Fibroblast of peridontal ligament (primary cell): Measurements from ENCODE around the gene COPZ2.
"Not testable (repeated sequence)": the region's sequence is repeated elsewhere in the genome, so short reads cannot be mapped to it uniquely, and the experiment has no call there.

Source experiments
- DNase-seq: peaks from one replicate; pipeline ENCODE4 v3.0.0-alpha.2; 2010; ENCODE audit errors: extremely low read depth

Gene COPZ2, protein sequence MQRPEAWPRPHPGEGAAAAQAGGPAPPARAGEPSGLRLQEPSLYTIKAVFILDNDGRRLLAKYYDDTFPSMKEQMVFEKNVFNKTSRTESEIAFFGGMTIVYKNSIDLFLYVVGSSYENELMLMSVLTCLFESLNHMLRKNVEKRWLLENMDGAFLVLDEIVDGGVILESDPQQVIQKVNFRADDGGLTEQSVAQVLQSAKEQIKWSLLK

DNA sequence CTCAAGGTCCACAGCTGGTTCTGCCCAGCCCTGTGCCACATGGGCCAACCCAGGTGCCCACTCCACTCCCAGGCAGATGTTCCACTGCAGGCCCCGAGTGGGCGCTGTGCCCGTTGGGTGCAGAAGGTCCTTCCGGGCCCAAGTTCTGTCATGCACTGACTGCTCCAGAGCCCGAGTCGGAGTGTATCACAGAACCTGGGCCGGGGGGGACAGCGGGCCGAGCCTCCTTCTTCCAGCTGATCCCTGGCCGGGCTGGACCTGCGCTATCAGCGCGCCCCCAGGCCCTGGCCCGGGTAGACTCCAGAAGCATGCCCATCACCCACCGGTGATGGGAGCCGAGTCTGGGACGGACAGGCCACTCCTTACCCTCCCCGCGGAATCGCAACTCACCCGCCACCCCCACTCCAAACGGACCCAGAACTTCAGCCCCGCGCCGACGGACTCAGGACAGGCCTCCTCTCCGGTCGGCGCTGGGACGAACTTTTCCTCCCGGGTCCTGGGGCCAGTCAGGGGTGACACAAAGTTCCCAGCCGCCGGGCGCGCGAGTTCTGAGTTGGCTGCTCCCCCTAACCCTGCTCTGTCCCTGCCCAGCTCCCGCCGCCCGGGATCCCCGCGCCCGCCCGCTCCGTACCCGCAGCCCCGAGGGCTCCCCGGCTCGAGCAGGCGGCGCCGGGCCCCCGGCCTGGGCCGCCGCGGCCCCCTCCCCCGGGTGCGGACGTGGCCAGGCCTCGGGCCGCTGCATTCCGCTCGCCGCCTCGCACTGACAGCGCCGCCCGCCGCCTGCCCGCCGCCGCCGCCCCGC lies at the start of gene COPZ2:
Gene COPZ2, minus strand, starts transcription at position 762 of the 802 bp plus-strand sequence. Its CDS starts 20 bp downstream, at position 742.
- DNase-seq: peak; percentile 58

DNA sequence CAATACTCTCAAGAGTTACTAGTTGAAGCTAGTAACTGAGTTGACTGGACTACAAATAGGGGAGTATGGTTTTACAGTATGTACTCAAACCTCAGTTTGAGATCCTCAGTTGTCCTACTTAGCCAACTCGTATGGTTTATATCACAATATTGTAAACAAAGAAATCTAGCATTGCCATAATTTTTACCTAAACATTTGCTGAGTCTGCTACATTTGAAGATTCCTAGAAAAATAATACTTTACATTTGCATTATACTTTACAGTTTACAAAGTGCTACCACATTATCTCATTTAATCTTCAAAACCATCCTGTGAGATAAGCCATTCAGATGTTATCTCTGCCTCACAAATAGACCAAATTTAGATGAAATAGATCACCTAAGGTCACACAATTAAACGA lies 47.3 kb upstream of the COPZ2 start:
- DNase-seq: no peak

DNA sequence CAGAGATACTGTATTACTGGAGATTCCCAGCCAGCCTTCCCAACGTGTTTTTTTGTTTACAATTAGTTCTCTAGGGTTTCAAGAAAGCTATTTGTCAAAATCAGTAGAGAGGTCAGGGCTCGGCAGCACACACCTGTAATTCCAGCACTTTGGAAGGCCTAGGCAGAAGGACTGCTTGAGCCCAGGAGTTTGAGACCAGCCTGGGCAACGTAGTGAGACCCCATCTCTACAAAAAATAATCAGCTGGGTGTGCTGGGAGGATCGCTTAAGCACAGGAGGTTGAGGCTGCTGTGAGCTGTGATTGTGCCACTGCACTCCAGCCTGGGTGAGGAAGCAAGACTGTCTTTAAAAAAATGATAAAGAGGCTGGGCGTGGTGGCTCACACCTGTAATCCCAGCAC lies 44.3 kb upstream of the COPZ2 start:
- DNase-seq: no peak

DNA sequence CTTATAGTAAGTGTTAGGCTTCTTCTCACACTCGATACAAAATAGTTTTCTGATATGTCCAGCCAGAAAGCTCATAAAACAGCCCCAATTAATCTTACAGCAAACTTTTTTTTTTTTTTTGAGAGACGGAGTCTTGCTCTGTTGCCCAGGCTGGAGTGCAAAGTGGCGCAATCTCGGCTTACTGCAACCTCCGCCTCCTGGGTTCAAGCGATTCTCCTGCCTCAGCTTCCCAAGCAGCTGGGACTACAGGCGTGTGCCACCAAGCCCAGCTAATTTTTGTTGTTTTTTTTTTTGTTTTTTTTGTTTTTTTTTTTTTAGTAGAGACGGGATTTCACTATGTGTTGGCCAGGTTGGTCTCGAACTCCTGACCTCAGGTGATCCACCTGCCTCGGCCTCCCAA lies 39.6 kb upstream of the COPZ2 start:
- DNase-seq: not testable (repeated sequence)

DNA sequence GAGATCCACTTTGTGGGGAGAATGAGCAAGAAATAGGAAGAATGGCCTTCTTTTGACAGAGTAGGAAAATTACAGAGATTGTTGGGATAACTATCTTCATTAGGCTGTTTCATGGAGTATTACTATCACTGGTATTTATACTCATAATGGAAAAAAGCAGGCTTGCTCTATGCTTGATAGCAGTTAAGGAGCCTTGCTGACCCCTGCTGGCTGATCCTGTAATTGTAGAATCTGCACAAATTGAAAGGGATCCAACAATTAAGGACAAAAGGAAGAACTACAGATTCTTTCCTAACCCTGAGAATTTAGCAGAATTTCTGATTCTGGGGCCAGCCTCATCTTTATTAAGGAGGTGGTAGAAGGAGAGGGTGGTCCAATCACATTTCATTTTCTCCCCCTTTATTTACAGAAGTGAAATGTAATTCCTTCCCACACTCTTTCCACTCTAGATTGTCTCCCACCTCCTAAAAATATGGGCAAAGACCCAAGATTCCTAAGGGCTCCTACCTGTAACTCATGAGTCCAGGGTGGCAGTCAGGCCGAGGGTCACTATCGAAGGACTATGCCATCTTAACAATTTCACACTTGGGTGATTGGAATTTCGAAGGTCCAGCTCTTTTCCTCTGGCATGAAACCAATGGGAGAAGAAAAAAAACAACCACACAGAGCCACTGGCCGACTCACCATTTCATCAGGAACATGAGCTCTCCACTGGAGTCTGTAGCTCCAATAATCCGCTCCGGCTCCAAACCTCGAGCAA lies 36.9 kb upstream of the COPZ2 start:
- peak; percentile 92 for DNase-seq

DNA sequence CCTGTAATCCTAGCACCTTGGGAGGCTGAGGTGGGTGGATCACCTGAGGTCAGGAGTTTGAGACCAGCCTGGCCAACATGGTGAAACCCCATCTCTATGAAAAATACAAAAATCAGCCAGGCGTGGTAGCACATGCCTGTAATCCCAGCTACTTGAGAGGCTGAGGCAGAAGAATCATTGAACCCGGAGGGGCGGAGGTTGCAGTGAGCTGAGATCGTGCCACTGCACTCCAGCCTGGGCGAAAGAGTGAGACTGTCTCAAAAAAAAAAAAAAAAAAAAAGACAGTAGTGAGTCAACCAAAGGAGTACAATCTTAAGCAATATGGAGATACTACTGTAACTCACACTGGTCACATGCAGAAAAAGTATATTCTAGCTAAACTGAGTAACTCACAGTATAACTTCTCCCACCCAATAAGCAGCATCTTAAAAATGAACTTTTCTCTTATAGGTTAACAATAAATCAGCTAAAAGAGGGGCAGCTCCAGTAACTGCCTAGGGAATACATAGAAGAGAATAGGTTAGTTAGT lies 36.0 kb upstream of the COPZ2 start:
- DNase-seq: not testable (repeated sequence)

DNA sequence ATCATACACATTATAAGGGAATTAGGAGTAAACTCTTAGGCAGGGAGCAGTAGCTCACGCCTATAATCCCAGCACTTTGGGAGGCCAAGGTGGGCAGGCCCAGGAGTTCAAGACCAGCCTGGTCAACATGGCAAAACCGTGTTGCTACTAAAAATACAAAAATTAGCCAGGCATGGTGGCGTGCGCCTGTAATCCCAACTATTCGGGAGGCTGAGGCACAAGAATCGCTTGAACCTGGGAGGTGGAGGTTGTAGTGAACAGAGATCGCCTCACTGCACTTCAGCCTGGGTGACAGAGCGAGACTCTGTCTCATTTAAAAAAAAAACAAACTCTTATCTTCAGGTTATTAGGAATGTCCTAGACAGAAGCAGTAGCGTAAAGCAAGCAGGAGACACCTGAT lies 35.2 kb upstream of the COPZ2 start:
- not testable (repeated sequence) for DNase-seq

DNA sequence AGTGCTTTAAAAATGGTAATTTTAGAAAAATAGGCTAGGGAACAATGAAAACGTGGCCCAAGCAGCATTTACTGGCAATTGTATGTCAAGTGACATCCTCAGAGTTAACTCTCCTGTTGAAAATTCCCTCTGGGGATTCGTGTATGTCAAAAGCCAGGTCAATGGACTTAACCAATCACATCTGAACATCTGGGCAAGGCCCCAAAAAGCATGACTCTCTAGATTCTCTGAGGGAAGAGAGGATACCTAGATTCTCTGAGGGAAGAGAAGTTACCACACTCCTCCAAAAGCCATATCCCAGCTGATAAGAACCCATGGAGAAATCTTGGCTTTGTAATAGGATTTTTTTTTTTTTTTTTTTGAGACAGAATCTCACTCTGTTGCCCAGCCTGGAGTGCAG lies 34.1 kb upstream of the COPZ2 start:
- DNase-seq: peak; percentile 56

DNA sequence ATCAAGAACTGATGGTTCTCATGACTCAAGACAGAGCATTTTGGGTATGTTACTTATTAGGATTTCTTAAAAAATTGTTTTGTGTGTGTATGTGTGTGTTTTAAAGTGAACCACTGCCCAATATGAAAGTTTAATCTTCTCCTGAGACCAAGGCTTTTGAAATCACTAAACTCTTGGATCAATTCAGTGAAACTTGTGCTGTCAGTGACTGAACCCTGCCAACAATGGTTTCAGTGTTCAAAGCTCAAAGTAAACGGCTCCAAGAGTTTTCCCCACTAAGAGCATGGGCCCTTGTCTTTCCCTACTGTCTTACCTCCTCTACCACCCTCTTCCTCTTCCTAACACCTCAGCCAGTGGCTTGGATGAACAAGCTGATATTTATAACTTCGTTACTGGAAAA lies 32.6 kb upstream of the COPZ2 start:
- DNase-seq: no peak

DNA sequence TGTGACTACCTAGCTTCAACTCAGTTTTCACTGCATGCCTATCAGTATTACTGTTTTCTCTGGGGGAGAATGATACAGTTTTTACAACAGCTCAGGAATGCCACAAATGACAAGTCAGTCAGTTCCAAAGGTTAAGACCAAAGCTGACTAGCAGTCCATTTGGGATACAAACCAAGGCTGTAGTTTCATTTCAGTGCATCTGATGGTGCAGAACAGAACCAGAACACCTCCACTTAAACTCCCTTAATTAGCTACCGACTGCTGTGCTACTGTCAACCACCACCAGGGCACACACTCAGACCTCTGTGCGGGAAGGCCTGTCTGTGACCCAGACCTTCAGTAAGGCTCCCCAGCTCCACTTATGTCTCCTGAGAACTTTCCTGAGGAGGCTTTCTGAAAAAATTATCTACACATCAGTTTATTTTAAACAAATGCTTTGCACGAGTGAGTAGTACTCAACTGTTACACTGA lies 30.9 kb upstream of the COPZ2 start:
- peak; percentile 67 for DNase-seq

DNA sequence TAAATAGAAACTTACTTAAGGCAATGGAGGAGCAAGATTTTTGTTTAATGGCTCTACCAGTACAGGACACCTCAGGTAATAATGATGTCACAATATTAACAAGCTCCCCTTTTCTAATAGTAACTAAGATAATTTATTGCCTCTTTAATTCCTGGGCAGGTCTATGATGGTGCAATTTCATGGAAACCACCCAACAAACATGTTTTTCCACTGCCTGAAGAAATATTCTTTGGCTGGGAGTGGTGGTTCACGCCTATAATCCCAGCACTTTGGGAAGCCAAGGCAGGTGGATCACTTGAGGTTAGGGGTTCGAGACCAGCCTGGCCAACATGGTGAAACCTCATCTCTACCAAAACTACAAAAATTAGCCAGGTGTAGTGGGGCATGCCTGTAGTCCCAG lies 30.2 kb upstream of the COPZ2 start:
- not testable (repeated sequence) for DNase-seq

DNA sequence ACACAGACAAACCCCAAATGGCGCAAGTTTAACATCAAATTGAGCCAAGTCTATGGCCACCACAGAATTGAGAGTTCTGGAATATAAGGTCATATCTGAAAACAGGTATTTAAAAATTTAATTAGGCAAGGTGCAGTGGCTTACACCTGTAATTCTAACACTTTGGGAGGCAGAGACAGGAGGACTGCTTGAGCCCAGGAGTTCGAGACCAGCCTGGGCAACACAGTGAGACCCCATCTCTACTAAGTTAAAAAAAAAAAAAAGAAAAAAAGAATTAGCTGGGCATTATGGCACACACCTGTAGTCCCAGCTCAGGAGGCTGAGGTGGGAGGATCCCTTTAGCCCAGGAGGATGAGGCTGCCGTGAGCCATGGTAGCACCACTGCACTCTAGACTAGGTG lies 29.6 kb upstream of the COPZ2 start:
- no peak for DNase-seq

DNA sequence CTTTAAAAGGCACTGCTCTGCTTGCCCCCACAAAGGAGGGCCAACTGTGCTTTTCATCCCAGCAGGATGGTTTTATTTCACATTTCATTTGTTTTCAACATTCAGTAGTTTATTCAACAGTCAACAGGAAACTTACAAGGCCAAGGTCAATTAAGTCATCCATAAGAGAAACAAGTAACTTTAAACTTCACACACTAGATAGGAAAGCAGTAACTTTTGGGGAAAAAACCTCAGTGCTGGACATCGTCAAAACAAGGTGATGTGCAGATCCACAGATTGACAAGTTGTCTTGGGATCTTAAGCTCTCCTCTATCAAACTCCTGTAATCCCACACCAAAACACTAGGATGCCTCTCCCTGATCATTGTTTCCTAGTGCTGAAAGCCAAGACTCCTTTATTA lies 29.1 kb upstream of the COPZ2 start:
- no peak for DNase-seq

DNA sequence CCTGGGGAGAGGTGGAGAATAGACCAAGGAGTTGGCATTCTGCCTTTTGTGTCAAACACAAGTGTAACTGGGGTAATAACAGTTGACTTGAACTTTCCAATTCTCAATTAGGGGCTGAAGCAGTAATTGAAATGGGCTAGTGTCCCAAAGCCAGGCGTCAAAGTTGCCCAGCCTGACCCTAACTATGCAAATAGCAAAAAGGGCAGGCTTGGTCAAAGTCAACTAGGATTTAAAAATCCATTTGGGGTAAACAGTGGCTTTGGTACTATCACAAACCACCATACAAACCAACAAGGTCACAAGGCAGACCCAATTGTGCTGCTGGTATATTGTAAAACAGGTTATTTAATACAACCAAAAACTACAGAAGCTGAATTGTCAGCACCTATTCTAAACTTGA lies 28.6 kb upstream of the COPZ2 start:
- DNase-seq: no peak

DNA sequence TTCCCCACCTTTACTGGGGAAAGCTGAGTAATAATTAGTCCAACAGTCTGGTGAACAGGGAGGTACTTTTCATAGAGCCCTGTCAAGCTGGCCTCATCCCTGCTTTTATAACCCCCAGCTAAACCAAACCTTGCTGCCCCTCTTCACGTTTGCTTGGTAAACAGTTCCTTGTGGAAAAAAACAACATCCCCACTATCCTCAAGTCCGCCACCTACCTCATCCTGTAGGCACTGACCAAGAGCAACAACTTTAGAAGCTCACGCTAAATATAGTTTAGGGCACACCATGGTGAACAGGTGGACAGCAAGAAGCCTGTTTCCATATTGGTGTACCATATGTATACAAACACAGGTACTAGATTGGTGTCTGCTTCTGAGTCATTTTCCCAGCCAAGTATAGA lies 27.0 kb upstream of the COPZ2 start:
- DNase-seq: no peak

DNA sequence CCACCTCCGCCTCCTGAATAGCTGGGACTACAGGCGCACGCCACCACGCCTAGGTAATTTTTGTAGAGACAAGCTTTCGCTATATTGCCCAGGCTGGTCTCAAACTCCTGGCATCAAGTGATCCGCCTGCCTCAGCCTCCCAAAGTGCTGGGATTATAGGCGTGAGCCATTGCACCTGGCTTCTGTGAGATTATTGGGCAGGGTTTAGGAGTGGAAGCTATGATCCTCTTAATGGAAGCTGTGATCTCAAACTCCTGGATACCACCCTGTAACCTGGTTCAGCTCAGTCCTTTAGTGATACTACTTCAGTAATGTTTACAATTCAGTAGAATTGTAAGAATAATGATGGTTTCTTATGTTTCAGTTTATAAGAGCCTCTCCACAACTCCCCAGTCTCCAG lies 24.7 kb upstream of the COPZ2 start:
- no peak for DNase-seq

DNA sequence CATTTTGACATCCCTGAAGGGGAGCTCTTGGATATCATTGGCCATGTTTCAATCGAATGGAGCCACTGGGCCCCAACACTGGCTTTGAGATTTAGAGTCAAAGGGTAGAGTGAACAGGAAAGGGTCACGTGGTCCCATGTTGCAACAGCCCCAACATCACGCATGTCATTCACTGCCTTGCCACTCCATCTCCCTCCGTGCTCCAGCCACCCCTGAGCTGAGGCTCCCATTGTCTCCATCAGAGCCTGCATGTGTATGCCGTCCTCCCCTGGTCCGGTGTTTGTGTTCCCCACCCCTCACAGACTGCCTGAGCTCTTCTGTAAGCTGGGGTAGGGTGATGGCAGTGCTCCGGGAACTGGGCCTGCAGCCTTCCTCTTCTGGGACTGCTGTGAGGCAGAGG lies 22.7 kb upstream of the COPZ2 start:
- DNase-seq: no peak

DNA sequence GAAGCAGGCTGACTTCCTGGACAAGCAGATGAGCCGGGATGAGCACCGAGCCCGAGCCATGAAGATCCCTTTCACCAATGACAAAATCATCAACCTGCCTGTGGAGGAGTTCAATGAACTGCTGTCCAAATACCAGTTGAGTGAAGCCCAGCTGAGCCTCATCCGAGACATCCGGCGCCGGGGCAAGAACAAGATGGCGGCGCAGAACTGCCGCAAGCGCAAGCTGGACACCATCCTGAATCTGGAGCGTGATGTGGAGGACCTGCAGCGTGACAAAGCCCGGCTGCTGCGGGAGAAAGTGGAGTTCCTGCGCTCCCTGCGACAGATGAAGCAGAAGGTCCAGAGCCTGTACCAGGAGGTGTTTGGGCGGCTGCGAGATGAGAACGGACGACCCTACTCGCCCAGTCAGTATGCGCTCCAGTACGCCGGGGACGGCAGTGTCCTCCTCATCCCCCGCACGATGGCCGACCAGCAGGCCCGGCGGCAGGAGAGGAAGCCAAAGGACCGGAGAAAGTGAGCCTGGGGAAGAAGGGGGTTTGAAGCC lies 21.6 kb upstream of the COPZ2 start:
- no peak for DNase-seq

DNA sequence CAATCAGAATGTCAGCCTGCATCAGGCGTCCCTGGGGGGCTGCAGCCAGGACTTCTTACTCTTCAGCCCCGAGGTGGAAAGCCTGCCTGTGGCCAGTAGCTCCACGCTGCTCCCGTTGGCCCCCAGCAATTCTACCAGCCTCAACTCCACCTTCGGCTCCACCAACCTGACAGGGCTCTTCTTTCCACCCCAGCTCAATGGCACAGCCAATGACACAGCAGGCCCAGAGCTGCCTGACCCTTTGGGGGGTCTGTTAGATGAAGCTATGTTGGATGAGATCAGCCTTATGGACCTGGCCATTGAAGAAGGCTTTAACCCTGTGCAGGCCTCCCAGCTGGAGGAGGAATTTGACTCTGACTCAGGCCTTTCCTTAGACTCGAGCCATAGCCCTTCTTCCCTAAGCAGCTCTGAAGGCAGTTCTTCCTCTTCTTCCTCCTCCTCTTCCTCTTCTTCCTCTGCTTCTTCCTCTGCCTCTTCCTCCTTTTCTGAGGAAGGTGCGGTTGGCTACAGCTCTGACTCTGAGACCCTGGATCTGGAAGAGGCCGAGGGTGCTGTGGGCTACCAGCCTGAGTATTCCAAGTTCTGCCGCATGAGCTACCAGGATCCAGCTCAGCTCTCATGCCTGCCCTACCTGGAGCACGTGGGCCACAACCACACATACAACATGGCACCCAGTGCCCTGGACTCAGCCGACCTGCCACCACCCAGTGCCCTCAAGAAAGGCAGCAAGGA lies 21.0 kb upstream of the COPZ2 start:
- no peak for DNase-seq

DNA sequence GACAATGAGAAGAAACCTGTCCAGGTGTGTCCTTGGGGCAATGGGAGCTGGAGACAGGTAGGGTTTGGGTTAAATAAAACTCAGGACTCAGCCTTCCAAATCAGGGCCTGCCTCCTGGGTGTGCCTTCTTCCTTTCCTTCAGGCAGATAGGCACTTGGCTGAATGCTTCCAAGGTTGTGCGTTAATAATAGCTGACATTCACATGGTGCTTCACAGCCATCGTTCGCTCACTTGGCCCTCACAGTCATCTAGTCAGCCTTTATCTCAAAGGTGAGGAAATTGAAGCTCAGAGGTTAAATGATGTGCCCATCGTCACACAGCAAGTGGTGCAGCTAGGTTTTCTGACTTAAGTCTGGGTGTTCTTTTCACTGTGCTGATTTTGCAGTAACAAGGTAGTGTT lies 20.0 kb upstream of the COPZ2 start:
- DNase-seq: no peak

DNA sequence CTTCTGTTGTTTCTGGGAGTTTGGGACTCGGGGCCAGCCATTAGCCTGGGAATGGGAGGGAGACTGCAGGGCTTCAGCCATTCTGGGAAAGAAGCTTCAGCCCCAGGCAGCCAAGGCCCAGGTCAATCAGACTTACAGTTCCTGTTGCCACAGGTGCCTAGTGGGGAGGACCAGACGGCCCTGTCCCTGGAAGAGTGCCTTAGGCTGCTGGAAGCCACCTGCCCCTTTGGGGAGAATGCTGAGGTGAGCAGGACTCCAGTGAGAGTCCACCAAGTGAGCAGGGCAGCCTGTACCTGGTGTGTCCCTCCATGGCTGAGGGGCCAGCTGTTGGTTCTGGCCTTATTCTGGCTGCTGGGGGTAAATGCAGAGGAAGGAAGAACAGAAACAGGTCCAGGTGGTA lies 19.3 kb upstream of the COPZ2 start:
- no peak for DNase-seq
